Skin of body (tissue), 2 donors: ENCODE data around the gene PCDHA13. TPM values are rescaled to one million over a fixed set of nuclear protein-coding genes. Genes with fewer than 3 reads are reported as not detected.
"Not testable (repeated sequence)": the region's sequence is repeated elsewhere in the genome, so short reads cannot be mapped to it uniquely, and the experiment has no call there.

Source experiments
- DNase-seq: peaks from one replicate; lab custom pipeline; 2025; lab: John Stamatoyannopoulos, UW
- total RNA-seq: library from RNA; depleted of rRNA; stranded (reverse); fragments of >200 nt; gene quantifications from one replicate; pipeline ENCODE4 v1.2.3, GENCODE V29; 2014

The PCDHA13 gene, protein sequence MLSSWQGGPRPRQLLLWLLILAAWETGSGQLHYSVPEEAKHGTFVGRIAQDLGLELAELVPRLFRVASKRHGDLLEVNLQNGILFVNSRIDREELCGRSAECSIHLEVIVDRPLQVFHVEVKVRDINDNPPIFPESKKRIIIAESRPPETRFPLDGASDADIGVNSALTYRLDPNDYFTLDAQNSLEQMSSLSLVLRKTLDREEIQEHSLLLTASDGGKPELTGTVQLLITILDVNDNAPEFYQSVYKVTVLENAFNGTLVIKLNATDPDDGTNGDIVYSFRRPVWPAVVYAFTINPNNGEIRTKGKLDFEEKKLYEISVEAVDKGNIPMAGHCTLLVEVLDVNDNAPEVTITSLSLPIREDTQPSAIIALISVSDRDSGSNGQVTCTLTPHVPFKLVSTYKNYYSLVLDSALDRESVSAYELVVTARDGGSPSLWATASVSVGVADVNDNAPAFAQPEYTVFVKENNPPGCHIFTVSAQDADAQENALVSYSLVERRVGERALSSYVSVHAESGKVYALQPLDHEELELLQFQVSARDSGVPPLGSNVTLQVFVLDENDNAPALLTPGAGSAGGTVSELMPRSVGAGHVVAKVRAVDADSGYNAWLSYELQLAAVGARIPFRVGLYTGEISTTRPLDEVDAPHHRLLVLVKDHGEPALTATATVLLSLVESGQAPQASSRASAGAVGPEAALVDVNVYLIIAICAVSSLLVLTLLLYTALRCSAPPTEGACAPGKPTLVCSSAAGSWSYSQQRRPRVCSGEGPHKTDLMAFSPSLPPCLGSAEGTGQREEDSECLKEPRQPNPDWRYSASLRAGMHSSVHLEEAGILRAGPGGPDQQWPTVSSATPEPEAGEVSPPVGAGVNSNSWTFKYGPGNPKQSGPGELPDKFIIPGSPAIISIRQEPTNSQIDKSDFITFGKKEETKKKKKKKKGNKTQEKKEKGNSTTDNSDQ
- 0.79 TPM for total RNA-seq

DNA sequence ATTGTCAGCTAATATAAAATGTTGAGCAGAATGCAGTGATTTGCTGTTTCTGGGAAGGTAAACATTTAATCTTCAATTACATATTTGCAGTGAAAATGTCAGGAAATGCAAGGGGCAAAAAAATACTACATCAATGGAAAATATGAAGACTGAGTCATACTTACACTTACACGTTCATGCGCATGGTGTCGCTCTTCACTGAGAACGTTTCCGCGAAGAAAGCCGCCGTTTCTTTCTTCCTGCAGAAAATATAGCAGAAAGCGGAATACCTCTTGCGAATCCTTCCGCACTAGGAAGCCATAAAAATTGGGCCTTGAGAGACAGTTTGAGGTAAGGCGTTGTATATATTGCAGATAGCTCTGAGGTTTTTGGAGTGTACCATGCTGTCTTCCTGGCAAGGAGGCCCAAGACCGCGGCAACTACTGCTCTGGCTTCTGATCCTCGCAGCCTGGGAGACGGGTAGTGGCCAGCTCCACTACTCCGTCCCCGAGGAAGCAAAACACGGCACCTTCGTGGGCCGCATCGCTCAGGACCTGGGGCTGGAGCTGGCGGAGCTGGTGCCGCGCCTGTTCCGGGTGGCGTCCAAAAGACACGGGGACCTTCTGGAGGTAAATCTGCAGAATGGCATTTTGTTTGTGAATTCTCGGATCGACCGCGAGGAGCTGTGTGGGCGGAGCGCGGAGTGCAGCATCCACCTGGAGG lies at the start of gene PCDHA13:
PCDHA13 (plus strand) TSS at position 236 of the 702 bp plus-strand sequence; CDS start at position 381, 145 bp downstream.
- DNase-seq, result peak; percentile 0

DNA sequence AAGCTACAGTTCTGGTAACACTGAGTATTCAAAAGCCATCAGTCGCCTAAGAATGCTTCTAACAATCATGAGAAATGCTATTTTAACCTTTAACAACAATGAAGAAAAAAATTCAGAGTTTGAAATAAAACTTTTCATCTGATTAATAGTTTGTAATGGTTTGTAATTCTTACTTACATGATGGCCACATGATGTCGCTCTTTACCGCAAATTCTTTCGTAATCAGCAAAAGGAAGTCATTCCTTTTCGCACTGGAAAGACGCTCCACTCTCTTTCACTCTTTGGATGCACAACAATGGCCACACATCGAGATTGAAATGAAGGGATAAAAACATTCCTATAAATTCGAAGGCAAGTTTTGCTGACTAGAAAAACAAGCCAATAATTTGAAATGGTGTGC lies 47.9 kb upstream of the PCDHA13 start, which contains the start of gene PCDHA7:
PCDHA7 (plus strand) TSS at position 277 of the 400 bp plus-strand sequence; CDS start at position 392, 115 bp downstream.
- DNase-seq, result no peak

DNA sequence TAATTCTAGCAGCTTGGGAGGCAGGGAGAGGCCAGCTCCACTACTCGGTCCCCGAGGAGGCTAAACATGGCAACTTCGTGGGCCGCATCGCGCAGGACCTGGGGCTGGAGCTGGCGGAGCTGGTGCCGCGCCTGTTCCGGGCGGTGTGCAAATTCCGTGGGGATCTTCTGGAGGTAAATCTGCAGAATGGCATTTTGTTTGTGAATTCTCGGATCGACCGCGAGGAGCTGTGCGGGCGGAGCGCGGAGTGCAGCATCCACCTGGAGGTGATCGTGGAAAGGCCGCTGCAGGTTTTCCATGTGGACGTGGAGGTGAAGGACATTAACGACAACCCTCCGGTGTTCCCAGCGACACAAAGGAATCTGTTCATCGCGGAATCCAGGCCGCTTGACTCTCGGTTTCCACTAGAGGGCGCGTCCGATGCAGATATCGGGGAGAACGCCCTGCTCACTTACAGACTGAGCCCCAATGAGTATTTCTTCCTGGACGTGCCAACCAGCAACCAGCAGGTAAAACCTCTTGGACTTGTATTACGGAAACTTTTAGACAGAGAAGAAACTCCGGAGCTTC lies 47.4 kb upstream of the PCDHA13 start:
- not testable (repeated sequence) for DNase-seq

DNA sequence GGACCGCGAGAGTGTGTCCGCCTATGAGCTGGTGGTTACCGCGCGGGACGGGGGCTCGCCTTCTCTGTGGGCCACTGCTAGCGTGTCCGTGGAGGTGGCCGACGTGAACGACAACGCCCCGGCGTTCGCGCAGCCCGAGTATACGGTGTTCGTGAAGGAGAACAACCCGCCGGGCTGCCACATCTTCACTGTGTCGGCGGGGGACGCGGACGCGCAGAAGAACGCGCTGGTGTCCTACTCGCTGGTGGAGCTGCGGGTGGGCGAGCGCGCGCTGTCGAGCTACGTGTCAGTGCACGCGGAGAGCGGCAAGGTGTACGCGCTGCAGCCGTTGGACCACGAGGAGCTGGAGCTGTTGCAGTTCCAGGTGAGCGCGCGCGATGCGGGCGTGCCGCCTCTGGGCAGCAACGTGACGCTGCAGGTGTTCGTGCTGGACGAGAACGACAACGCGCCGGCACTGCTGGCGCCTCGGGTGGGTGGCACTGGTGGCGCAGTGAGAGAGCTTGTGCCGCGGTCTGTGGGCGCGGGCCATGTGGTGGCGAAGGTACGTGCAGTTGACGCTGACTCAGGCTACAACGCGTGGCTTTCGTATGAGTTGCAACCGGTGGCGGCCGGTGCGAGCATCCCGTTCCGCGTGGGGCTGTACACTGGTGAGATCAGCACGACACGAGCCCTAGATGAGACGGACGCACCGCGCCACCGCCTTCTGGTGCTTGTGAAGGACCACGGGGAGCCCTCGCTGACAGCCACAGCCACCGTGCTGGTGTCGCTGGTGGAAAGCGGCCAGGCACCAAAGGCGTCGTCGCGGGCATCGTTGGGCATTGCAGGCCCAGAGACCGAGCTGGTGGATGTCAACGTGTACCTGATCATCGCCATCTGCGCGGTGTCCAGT lies 46.1 kb upstream of the PCDHA13 start:
- no peak for DNase-seq

DNA sequence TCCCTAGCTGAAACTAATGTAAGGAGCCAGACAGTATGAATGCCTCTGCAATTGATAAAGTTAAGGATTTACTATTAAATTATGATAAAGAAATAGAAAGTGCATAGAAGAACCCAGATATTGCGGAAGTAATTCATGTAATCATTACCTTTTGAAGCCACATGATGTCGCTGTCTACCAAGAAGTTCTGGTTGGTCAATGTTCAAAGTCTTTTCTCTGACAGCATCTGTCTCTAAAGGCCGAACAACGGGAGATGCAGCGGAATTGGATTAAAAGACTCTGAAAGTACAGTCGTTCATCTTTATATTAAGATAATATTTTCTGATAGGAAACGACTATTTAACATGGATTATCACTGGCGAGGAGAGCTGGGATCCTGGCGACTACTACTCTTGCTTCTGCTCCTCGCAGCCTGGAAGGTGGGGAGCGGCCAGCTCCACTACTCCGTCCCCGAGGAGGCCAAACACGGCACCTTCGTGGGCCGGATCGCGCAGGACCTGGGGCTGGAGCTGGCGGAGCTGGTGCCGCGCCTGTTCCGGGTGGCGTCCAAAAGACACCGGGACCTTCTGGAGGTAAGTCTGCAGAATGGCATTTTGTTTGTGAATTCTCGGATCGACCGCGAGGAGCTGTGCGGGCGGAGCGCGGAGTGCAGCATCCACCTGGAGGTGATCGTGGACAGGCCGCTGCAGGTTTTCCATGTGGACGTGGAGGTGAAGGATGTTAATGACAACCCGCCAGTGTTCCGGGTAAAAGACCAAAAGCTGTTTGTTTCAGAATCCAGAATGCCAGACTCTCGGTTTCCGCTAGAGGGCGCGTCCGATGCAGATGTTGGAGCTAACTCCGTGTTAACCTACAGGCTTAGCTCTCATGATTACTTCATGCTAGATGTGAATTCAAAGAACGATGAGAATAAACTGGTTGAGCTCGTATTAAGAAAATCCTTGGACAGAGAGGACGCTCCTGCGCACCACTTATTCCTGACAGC lies 40.7 kb upstream of the PCDHA13 start, which contains the start of gene PCDHA8:
PCDHA8 (plus strand) TSS at position 210 of the 985 bp plus-strand sequence; CDS start at position 345, 135 bp downstream.
- DNase-seq, result no peak

DNA sequence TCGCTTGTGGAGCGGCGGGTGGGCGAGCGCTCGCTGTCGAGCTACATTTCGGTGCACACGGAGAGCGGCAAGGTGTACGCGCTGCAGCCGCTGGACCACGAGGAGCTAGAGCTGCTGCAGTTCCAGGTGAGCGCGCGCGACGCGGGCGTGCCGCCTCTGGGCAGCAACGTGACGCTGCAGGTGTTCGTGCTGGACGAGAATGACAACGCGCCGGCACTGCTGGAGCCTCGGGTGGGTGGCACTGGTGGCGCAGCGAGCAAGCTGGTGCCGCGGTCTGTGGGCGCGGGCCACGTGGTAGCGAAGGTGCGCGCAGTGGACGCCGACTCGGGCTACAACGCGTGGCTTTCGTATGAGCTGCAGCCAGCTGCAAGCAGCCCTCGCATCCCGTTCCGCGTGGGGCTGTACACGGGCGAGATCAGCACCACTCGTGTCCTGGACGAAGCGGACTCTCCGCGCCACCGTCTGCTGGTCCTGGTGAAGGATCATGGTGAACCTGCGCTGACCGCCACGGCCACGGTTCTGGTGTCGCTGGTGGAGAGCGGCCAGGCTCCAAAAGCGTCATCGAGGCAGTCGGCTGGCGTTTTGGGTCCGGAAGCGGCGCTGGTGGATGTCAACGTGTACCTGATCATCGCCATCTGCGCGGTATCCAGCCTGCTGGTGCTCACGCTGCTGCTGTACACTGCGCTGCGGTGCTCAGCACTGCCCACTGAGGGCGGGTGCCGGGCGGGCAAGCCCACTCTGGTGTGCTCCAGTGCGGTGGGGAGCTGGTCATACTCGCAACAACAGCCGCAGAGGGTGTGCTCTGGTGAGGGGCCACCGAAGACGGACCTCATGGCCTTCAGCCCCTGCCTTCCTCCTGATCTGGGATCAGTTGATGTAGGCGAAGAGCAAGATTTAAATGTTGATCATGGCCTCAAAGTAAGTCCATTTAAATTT lies 38.9 kb upstream of the PCDHA13 start:
- no peak for DNase-seq

DNA sequence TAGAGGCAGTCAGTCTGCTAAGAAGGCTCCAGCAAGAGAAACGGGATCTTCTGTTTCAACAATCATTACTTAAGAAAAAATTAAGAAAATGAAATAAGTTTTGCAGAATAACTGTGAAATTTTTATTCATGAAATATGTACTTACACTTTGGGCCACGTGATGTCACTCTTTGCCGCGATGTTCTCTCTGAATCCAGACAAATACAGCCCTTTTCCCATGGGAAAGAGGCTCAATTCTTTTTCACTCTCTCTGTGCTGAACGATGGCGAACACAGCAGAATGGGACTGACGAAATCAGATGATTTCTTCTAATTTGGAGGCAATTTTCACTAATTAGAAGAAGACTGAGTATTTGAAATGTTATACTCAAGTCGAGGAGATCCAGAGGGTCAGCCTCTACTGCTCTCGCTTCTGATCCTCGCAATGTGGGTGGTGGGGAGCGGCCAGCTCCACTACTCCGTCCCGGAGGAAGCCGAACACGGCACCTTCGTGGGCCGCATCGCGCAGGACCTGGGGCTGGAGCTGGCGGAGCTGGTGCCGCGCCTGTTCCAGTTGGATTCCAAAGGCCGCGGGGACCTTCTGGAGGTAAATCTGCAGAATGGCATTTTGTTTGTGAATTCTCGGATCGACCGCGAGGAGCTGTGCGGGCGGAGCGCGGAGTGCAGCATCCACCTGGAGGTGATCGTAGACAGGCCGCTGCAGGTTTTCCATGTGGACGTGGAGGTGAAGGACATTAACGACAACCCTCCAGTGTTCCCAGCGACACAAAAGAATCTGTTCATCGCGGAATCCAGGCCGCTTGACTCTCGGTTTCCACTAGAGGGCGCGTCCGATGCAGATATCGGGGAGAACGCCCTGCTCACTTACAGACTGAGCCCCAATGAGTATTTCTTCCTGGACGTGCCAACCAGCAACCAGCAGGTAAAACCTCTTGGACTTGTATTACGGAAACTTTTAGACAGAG lies 33.5 kb upstream of the PCDHA13 start, which contains the start of gene PCDHA9:
PCDHA9 (plus strand) TSS at position 244 of the 964 bp plus-strand sequence; CDS start at position 358, 114 bp downstream.
- not testable (repeated sequence) for DNase-seq

DNA sequence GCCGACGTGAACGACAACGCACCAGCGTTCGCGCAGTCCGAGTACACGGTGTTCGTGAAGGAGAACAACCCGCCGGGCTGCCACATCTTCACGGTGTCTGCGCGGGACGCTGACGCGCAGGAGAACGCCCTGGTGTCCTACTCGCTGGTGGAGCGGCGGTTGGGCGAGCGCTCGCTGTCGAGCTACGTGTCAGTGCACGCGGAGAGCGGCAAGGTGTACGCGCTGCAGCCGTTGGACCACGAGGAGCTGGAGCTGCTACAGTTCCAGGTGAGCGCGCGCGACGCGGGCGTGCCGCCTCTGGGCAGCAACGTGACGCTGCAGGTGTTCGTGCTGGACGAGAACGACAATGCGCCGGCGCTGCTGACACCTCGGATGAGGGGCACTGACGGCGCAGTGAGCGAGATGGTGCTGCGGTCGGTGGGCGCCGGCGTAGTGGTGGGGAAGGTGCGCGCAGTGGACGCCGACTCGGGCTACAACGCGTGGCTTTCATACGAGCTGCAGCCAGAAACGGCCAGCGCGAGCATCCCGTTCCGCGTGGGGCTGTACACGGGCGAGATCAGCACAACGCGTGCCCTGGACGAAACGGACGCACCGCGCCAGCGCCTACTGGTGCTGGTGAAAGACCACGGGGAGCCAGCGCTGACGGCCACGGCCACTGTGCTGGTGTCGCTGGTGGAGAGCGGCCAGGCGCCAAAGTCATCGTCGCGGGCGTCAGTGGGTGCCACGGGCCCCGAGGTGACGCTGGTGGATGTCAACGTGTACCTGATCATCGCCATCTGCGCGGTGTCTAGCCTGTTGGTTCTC lies 31.9 kb upstream of the PCDHA13 start:
- DNase-seq, result not testable (repeated sequence)

DNA sequence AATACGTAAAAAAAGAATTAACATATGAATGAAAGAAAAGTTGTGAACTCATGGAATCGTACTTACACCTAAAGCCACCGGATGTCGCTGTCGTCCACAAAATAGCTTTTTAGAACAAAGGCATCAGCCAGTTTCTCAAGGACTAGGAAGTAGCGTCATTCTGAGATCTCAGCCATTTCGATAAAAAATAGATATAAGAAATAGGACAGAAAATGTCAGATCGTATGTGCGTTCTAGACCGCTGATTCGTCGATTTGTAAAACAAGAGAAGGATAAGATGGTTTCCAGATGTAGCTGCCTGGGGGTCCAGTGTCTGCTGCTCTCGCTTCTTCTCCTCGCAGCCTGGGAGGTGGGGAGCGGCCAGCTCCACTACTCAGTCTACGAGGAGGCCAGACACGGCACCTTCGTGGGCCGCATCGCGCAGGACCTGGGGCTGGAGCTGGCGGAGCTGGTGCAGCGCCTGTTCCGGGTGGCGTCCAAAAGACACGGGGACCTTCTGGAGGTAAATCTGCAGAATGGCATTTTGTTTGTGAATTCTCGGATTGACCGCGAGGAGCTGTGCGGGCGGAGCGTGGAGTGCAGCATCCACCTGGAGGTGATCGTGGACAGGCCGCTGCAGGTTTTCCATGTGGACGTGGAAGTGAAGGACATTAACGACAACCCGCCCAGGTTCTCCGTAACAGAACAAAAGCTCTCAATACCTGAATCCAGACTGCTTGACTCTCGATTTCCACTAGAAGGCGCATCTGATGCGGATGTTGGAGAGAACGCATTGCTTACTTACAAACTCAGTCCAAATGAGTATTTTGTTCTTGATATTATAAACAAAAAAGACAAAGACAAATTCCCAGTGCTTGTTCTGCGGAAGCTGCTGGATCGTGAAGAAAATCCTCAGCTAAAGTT lies 25.9 kb upstream of the PCDHA13 start, which contains the start of gene PCDHA10:
PCDHA10 (plus strand) TSS at position 126 of the 903 bp plus-strand sequence; CDS start at position 278, 152 bp downstream.
- no peak for DNase-seq

DNA sequence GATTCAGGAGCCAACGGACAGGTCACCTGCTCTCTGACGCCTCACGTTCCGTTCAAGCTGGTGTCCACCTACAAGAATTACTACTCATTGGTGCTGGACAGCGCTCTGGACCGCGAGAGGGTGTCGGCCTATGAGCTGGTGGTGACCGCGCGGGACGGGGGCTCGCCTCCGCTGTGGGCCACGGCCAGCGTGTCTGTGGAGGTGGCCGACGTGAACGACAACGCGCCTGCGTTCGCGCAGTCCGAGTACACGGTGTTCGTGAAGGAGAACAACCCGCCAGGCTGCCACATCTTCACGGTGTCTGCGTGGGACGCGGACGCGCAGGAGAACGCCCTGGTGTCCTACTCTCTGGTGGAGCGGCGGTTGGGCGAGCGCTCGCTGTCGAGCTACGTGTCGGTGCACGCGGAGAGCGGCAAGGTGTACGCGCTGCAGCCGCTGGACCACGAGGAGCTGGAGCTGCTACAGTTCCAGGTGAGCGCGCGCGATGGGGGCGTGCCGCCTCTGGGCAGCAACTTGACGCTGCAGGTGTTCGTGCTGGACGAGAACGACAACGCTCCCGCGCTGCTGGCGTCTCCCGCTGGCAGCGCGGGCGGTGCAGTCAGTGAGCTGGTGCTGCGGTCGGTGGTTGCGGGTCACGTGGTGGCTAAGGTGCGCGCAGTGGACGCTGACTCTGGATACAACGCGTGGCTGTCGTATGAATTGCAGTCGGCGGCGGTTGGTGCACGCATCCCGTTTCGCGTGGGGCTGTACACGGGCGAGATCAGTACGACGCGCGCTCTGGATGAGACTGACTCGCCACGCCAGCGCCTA lies 24.5 kb upstream of the PCDHA13 start:
- no peak for DNase-seq

DNA sequence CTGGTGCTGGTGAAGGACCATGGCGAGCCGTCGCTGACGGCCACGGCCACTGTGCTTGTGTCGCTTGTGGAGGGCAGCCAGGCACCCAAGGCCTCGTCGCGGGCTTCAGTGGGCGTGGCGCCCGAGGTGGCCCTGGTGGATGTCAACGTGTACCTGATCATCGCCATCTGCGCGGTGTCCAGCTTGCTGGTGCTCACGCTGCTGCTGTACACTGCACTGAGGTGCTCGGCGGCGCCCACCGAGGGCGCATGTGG lies 24.0 kb upstream of the PCDHA13 start:
- DNase-seq, result no peak

DNA sequence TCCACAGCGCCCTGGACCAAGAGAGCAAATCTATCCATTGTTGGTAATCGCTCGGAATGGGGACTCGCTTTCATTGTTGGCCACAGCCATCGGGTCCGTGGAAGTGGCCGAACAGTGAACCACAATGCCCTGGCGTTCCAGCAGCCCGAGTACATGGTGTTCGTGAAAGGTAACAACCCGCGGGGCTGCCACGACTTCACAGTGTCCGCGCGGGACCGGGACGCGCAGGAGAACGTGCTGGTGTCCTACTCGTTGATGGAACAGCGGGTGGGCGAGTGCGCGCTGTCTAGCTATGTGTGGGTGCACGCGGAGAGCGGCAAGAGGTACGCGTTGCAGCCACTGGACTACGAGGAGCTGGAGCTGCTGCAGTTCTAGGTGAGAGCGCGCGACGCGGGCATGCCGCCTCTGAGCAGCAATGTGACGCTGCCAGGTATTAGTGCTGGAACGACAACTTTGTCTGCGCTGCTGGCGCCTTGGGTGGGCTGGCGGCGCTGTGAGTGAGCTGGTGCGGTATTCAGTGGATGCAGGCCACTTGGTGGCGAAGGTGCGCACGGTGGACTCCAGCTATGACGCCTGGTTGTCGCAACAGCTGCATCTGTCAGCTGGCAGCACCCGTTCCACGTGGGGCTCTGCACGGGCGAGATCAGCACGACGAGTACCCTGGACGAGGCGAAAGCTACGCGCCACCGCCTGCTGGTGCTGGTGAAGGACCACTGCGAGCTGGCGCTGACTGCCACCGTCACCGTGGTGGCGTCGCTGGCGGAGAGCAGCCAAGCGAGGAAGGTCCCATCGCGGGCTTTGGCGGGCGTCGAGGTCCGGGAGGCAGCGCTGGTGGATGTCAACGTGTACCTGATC lies 19.3 kb upstream of the PCDHA13 start:
- DNase-seq, result no peak
